ENCODE measurements around the gene ZNF512B.

GRCh38 chr20:63974402-63975200, 4.9 kb upstream of the ZNF512B start:
- TF ChIP-seq CTCF (IDR thresholded peaks at IDR 0.05) (no peak), POLR2A (IDR thresholded peaks at IDR 0.05) (no peak)
